Testis (tissue), 3 donors: ENCODE results near the gene FBXL14. TPM values are rescaled to one million over a fixed set of nuclear protein-coding genes. Genes with fewer than 3 reads are reported as not detected.

Source experiments
- DNase-seq: peaks from one replicate; pipeline ENCODE4 v3.0.0-alpha.2; 2019
- H3K27ac ChIP-seq, 2 donors: fragments of 200-600 bp; sonication (generic); one replicate each; pipeline ENCODE4 v1.5.1; 2019
- H3K27me3 ChIP-seq: fragments of 200-600 bp; sonication (generic); one replicate; pipeline ENCODE4 v1.5.1; 2019
- H3K36me3 ChIP-seq: fragments of 200-600 bp; sonication (generic); one replicate; pipeline ENCODE4 v1.5.1; 2017; ENCODE audit warnings: low read depth; ENCODE audit errors: missing control alignments
- H3K4me1 ChIP-seq: fragments of 200-600 bp; sonication (generic); one replicate; pipeline ENCODE4 v1.5.1; 2019
- H3K4me3 ChIP-seq, 2 donors: fragments of 200-600 bp; sonication (generic); one replicate each; pipeline ENCODE4 v1.5.1; 2017 to 2019
- H3K9me3 ChIP-seq: fragments of 200-600 bp; sonication (generic); one replicate; pipeline ENCODE4 v1.5.1; 2017
- CTCF ChIP-seq, 3 experiments: fragments of 450-650 bp in 2 of 3; fragments of 200-600 bp in 1 of 3; sonication (generic) in 1 of 3; IDR thresholded peaks; one replicate each; pipeline ENCODE4 v1.5.1; 2016 to 2019; ENCODE audit warnings: antibody characterized with exemption in 3 of 3, mild to moderate bottlenecking in 2 of 3, moderate library complexity in 1 of 3
- POLR2A ChIP-seq: fragments of 450-650 bp; IDR thresholded peaks from one replicate; pipeline ENCODE4 v1.6.1; 2017; ENCODE audit warnings: antibody characterized with exemption, mild to moderate bottlenecking, moderate library complexity
- WGBS, 2 donors: methylation state at CpG; one replicate each; pipeline ENCODE4 v1.1.5; 2018; 5-methylcytosine and 5-hydroxymethylcytosine counted together
- intact Hi-C: fragments of 100-400 bp; cut with DNase I; formaldehyde crosslinking; loops from one replicate; pipeline ENCODE4 v1.15.1; 2023; ENCODE audit warnings: low total_unique reads
- polyA plus RNA-seq: library from polyadenylated mRNA; stranded (reverse); fragments of 350-450 nt; fragmentation: Illumina TruSeq; extraction: RNeasy Lipid Tissue Mini Kit (QIAGEN cat#74804); gene quantifications from one replicate; pipeline ENCODE4 v1.2.3, GENCODE V29; 2014; ENCODE audit warnings: low read depth, low replicate concordance; ENCODE audit not compliant: insufficient read depth
- total RNA-seq, 2 donors: library from RNA; depleted of rRNA; stranded (reverse); fragments of >200 nt; gene quantifications; one replicate each; pipeline ENCODE4 v1.2.3, GENCODE V29; 2016

The FBXL14 gene
- total and polyA plus RNA-seq, 3 donors from 2014 or later: 39.5 to 50.2 (median 45.8) TPM

GRCh38 chr12:1614360-1614759 is 20.0 kb upstream of the FBXL14 start:
- no peak for DNase-seq

GRCh38 chr12:1613860-1614259 is 19.5 kb upstream of the FBXL14 start:
- TF ChIP-seq CTCF (IDR thresholded peaks at IDR 0.05) (no peak), POLR2A (no peak)
- H3K36me3 ChIP-seq: no peaks in the 10 kb centered on the region
- DNase-seq: no peak
- H3K27me3 ChIP-seq: no peaks in the 10 kb centered on the region
- H3K9me3 ChIP-seq: no peaks in the 10 kb centered on the region
- no peak overlapping the region for H3K27ac ChIP-seq
- 86 to 95% methylated on average over 4 of the region's 4 CpGs for WGBS, 2 donors
- intact Hi-C loops: no loop called here
- H3K4me3 ChIP-seq: no peak overlapping the region
- peaks cover under 1% of the 10 kb centered on the region for H3K4me1 ChIP-seq

More at GRCh38 chr12:1614360-1614759, 20.0 kb upstream of the FBXL14 start:
- Histone ChIP-seq H3K36me3 (no peaks in the 10 kb centered on the region), H3K4me1 (no peaks in the 10 kb centered on the region), H3K27ac (no peak overlapping the region), H3K4me3 (no peak overlapping the region), H3K27me3 (no peaks in the 10 kb centered on the region), H3K9me3 (no peaks in the 10 kb centered on the region)
- TF ChIP-seq POLR2A (no peak), CTCF (IDR thresholded peaks at IDR 0.05) (no peak)
- intact Hi-C loops: no loop called here
- 93 to 94% methylated on average over 6 of the region's 6 CpGs for WGBS, 2 donors

DNA sequence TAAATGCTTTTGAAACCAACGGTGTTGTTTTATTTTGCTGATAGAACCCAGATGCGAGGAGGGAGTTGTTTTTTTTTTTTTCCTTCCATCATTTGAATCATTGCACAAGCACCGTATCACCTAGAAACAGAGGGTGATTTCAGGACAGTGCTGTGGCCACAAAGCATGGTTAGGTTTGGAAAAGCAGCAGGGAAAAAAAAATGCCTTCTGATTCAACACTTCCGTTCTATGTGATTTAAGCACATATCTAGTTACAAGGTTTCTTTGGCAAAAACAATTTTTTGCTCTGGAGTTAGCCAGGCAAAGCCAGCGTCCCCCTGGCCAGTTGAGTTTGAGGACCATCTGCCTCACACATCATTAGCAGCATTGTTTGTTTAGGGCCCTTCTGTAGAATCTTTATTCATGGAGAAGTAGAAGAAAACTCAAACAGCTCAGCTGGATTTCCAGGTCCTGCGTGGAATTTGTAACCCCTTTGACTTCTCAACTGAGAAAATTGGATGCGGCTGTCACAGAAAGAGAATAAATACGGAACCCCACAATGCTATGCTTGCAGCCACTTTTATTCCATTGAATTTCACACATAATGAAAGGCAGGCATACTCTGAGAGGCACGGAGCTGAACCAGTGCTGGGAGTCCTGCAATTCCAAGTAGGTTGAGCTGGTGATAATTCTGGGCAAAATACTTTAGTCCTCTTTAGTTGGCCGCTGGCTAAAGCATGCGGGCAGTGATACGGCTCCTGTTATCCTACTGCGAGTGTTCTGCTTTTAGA is 17.6 kb upstream of the FBXL14 start:
- Histone ChIP-seq H3K27me3 (no peaks in the 10 kb centered on the region), H3K36me3 (no peaks in the 10 kb centered on the region), H3K4me3 (no peak overlapping the region), H3K27ac (no peak overlapping the region), H3K4me1 (peaks cover 7% of the 10 kb centered on the region), H3K9me3 (no peaks in the 10 kb centered on the region)
- intact Hi-C loops: no loop called here
- no peak for TF ChIP-seq CTCF (IDR thresholded peaks at IDR 0.05)
- TF ChIP-seq POLR2A: no peak
- 56 to 59% methylated on average over 13 of the region's 13 CpGs for WGBS, 2 donors
- DNase-seq: no peak

GRCh38 chr12:1610072-1610643 is 15.8 kb upstream of the FBXL14 start:
- 87 to 88% methylated on average over 7 of the region's 7 CpGs for WGBS, 2 donors
- Histone ChIP-seq H3K4me3 (no peak overlapping the region), H3K36me3 (no peaks in the 10 kb centered on the region), H3K9me3 (no peaks in the 10 kb centered on the region), H3K27me3 (no peaks in the 10 kb centered on the region), H3K27ac (no peak overlapping the region), H3K4me1 (peaks cover 12% of the 10 kb centered on the region)
- TF ChIP-seq CTCF (IDR thresholded peaks at IDR 0.05): no peak
- TF ChIP-seq POLR2A: no peak
- intact Hi-C loops: no loop called here
- DNase-seq: no peak
